Brain microvascular endothelial cell (primary cell): ENCODE results near the gene CLDN1.

Source experiments
- DNase-seq: peaks from one replicate; pipeline ENCODE4 v3.0.0-alpha.2; 2020
- H3K27ac ChIP-seq: fragments of 250-450 bp; sonication (Bioruptor Pico); 2 replicates; pipeline ENCODE4 v1.5.1; 2020; ENCODE audit warnings: mild to moderate bottlenecking, moderate library complexity
- H3K27me3 ChIP-seq: fragments of 250-450 bp; sonication (Bioruptor Pico); replicated peaks from 2 replicates; pipeline ENCODE4 v1.5.1; 2020; ENCODE audit warnings: mild to moderate bottlenecking
- H3K36me3 ChIP-seq: fragments of 250-450 bp; sonication (Bioruptor Pico); replicated peaks from 2 replicates; pipeline ENCODE4 v1.5.1; 2020; ENCODE audit warnings: mild to moderate bottlenecking
- H3K4me3 ChIP-seq: 2 replicates; pipeline ENCODE4 v1.5.1; 2011; ENCODE audit warnings: low read depth, mild to moderate bottlenecking, control low read depth, low read length, moderate library complexity
- in situ Hi-C: cut with HindIII; loops from 2 replicates; pipeline ENCODE4 v1.10.0; 2017; ENCODE audit warnings: low sequenced_read_pairs, low pct_ligation_motif_present
- TF ChIP-seq, protein P1 (sequence below): IDR thresholded peaks from 2 replicates; pipeline ENCODE4 v1.5.1; 2011; ENCODE audit warnings: low read depth, mild to moderate bottlenecking, moderate library complexity, low read length, control low read depth, inconsistent platforms; ENCODE audit errors: missing control alignments

CLDN1 gene

DNA sequence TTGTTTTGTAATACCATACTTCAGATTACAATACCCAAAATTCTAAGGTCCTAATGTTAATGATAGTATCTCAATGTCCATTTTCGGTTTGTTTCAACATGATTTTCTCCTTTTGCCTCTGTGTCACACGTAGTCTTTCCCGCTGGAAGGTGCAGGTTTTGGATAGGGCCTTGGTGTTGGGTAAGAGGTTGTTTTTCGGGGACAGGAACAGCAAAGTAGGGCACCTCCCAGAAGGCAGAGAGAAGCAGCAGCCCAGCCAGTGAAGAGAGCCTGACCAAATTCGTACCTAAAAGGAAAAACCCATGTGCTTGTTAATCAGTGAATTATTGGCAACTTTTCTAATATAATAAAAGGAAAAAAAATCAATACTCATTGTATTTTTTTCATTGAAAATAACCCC is 14.1 kb downstream of the CLDN1 start:
- H3K27me3 ChIP-seq: no peaks in the 10 kb centered on the region
- no peak for DNase-seq
- no peak overlapping the region for H3K27ac ChIP-seq
- in situ Hi-C loops: no loop called here
- TF ChIP-seq, protein P1, sequence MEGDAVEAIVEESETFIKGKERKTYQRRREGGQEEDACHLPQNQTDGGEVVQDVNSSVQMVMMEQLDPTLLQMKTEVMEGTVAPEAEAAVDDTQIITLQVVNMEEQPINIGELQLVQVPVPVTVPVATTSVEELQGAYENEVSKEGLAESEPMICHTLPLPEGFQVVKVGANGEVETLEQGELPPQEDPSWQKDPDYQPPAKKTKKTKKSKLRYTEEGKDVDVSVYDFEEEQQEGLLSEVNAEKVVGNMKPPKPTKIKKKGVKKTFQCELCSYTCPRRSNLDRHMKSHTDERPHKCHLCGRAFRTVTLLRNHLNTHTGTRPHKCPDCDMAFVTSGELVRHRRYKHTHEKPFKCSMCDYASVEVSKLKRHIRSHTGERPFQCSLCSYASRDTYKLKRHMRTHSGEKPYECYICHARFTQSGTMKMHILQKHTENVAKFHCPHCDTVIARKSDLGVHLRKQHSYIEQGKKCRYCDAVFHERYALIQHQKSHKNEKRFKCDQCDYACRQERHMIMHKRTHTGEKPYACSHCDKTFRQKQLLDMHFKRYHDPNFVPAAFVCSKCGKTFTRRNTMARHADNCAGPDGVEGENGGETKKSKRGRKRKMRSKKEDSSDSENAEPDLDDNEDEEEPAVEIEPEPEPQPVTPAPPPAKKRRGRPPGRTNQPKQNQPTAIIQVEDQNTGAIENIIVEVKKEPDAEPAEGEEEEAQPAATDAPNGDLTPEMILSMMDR: no peak
- no peaks in the 10 kb centered on the region for H3K36me3 ChIP-seq
- H3K4me3 ChIP-seq: no peak overlapping the region

DNA sequence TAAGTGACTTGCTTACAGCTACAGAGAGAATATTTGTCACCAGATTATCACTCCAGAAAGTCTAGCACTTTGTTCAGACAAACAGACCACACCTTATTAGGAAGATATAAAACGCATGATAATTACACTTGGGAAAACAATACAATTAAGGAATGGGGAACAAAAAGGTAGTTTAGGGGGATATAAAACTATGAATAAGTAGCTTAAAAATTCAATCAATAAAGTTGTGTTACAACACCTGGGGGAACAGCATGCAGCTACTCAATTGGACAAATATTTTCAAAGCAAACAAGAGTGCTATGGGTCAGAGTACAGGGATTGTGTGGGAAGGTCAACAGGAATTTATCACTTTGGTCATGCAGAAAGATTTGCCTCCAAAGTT is 15.1 kb downstream of the CLDN1 start:
- H3K4me3 ChIP-seq: no peak overlapping the region
- H3K27me3 ChIP-seq: no peaks in the 10 kb centered on the region
- TF ChIP-seq, protein P1: no peak
- in situ Hi-C loops: no loop called here
- H3K27ac ChIP-seq: no peak overlapping the region
- no peaks in the 10 kb centered on the region for H3K36me3 ChIP-seq
- DNase-seq: no peak

DNA sequence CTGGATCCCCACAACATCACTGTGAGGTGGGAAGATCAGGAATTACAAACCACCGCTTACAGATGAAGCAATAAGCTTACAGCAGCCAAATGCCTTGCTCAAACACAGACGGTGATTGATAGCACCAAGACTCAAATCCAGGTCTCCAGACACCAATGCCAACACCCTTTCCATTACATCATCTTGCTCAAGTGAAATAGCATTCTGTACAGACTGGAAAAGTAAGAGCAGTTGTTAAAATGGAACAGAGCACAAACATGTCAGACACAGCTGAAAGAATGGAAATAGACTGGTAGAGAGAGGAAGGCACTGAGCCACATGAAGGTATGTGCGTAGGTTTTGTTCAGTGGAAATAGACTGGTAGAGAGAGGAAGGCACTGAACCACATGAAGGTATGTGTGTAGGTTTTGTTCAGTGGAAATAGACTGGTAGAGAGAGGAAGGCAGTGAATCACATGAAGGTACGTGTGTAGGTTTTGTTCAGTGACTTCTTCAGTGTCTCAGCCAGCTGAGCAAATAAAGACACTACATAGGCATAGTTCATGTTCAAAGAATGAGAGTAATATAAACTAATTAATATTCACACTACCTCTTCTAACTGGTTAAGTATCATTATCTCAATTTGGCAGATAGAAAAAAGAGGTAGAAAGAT is 15.6 kb downstream of the CLDN1 start:
- no peak overlapping the region for H3K27ac ChIP-seq

DNA sequence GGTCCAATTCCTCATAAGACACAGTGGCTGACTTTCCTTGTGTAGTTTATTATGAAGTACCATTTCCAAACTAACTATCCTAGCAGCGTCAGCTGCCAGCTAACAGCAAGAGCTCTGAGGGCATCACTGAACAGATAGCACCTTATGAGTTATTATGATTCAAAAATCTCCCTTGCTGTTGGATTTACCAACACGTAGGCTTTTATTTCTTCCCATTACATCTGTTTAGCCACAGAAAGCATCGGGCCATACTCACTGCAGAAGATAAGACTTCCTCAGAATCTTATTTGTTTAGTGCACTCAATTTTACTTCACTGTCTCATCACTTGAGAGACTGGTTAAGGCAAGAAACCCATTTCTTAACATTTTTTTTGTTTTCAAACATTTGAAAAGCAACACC is 16.2 kb downstream of the CLDN1 start:
- Histone ChIP-seq H3K4me3 (no peak overlapping the region), H3K36me3 (no peaks in the 10 kb centered on the region)

More for the DNA sequence above, 15.6 kb downstream of the CLDN1 start:
- DNase-seq: no peak
- TF ChIP-seq, protein P1: no peak
- Histone ChIP-seq H3K36me3 (no peaks in the 10 kb centered on the region), H3K27me3 (no peaks in the 10 kb centered on the region), H3K4me3 (no peak overlapping the region)
- in situ Hi-C loops: no loop called here

DNA sequence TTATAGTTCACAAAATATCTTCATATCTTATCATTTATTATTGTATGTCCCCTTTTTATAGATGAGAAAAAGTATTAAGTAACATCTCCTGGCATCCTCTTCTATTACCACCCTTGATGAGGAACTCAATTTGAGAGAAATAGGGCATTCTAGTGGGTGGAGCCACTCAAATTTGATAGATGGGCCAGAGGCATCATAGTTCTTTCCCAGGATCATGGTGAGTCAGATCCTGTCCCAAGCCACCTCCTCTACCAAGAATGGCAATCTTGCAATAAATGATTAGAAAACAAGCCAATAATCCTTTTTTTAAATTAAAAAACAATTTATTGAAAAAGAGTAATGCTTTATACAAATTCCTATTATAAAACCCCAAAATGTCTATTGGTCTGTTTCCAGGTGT is 16.8 kb downstream of the CLDN1 start:
- in situ Hi-C loops: no loop called here
- Histone ChIP-seq H3K4me3 (no peak overlapping the region), H3K27me3 (no peaks in the 10 kb centered on the region), H3K27ac (no peak overlapping the region), H3K36me3 (no peaks in the 10 kb centered on the region)
- TF ChIP-seq, protein P1: no peak
- DNase-seq: peak; percentile 52

More for the DNA sequence above, 16.2 kb downstream of the CLDN1 start:
- Histone ChIP-seq H3K27me3 (no peaks in the 10 kb centered on the region), H3K27ac (no peak overlapping the region)
- in situ Hi-C loops: no loop called here
- DNase-seq: no peak
- TF ChIP-seq, protein P1: no peak

DNA sequence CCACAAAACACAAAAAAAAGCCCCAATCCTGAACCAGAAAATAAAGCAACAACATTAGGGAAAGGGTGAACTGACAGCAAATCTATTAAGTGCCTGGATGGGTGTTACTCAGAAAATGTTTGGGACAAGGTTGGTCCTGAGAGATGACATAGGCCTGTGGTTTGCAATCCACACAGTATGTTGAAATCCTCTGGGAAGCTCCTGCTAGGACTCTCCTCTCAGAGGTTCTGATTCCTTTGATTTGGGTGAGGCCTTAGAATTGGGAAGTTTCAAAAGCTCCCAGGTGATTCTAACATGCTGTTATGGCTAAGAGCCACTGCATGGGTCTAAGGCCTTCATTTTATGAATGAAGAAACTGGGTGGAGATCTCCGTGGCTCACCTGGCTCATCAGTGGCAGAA is 18.4 kb downstream of the CLDN1 start:
- H3K36me3 ChIP-seq: no peaks in the 10 kb centered on the region
- no peaks in the 10 kb centered on the region for H3K27me3 ChIP-seq
- DNase-seq: no peak
- H3K4me3 ChIP-seq: no peak overlapping the region
- no peak overlapping the region for H3K27ac ChIP-seq
- in situ Hi-C loops: no loop called here
- TF ChIP-seq, protein P1: no peak
